Erythroblast (primary cell): ENCODE data around the gene MYO18A.

Experiments used
- GATA1 ChIP-seq: IDR thresholded peaks from 2 replicates; pipeline ENCODE4 v1.6.1; 2011; ENCODE audit warnings: low read depth, mild to moderate bottlenecking, control low read depth, low read length, moderate library complexity
- POLR2A ChIP-seq: IDR thresholded peaks from 2 replicates; pipeline ENCODE4 v1.6.1; 2011; ENCODE audit warnings: mild to moderate bottlenecking, low read length

- TF ChIP-seq POLR2A (no peak), GATA1 (no peak)
Measured at GRCh38 chr17:29150161-29150560, 30.0 kb downstream of the MYO18A start.
